SIG-M5 treated with dmso at 0.1 percent for 504 hours (cell line): Measurements from ENCODE around the gene NSUN5.
"Not testable (repeated sequence)": the region's sequence is repeated elsewhere in the genome, so short reads cannot be mapped to it uniquely, and the experiment has no call there.

ENCODE experiments used
- DNase-seq: peaks from one replicate; lab custom pipeline; 2025; ENCODE audit not compliant: unreplicated experiment; lab: John Stamatoyannopoulos, UW

Gene NSUN5

GRCh38 chr7:73297706-73298105 lies 10.9 kb downstream of the NSUN5 start:
- DNase-seq = not testable (repeated sequence)

DNA sequence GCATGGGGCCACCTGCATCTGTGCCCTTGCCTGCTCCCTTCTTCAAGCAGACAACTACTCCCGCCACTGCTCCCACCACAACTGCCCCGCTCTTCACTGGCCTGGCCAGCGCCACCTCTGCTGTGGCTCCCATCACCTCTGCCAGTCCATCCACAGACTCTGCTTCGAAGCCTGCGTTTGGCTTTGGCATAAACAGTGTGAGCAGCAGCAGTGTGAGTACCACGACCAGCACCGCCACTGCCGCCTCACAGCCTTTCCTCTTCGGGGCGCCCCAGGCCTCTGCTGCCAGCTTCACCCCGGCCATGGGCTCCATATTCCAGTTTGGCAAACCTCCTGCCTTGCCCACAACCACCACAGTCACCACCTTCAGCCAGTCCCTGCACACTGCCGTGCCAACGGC lies 11.4 kb downstream of the NSUN5 start:
- DNase-seq = not testable (repeated sequence)

- not testable (repeated sequence) for DNase-seq
Measured at GRCh38 chr7:73277210-73277609, 31.4 kb downstream of the NSUN5 start.

DNA sequence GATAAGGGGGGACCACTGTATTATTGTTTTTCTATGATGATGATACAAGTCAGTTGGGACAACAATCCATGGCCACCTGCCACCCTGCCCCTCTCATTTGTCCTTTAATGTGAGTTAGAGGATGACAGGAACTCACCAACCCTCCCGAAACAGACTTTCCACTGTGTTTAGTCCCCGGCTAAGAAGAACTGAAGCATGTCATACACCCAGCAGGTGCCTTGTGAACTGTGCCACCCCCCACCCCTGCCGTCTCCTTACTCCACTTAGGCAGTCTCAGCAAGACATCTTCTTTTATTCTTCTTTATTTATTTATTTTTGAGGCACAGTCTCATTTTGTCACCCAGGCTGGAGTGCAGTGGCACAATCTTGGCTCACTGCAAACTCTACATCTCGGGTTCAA lies 40.8 kb downstream of the NSUN5 start:
- not testable (repeated sequence) for DNase-seq

DNA sequence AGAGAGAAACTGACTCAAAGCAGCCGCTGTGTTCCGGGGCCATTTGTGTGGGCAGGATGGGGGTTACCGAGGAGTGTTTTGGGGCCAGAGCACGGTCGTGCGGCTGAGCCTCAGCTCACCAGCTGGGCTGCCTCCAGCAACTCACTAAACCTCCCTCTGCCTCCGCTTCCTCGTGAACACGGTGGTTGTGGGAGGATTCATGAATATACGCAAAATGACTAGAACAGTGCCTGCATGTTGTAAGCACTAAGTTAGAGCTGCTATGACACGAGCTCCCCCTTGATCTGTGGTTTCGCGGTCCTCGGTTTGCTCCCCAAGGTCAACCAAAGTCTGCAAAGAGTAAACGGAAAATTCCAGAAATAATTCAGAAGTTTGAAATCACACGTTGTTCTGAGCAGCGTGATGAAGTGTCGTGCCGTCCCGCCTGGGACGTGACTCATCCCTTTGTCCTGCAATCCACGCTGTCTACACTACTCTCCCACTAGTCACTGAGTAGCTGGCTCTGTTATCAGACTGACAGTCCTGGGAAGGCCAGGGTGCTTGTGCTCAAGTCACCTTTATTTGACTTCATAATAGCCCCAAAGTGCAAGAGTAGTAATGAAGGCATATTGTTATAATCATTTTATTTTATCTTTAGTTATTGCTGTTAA lies 41.8 kb downstream of the NSUN5 start:
- DNase-seq = not testable (repeated sequence)

GRCh38 chr7:73262416-73262815 lies 46.2 kb downstream of the NSUN5 start:
- not testable (repeated sequence) for DNase-seq
